ENCODE results near the gene SMIM7.

- TF ChIP-seq CTCF (IDR thresholded peaks at IDR 0.05; ENCODE audit: low read depth, low read length, poor library complexity, severe bottlenecking) (no peak), EZH2phosphoT487 (IDR thresholded peaks at IDR 0.05; ENCODE audit: borderline replicate concordance, low read length) (no peak)
Observed at GRCh38 chr19:16605115-16605514, 54.8 kb downstream of the SMIM7 start.
